Cortex of kidney (tissue), 1 donor: Measurements from ENCODE around the gene ERCC8.

ENCODE experiments used
- DNase-seq: peaks from one replicate; lab custom pipeline; 2025; lab: John Stamatoyannopoulos, UW

ERCC8 gene

GRCh38 chr5:60835554-60835953 is 109.3 kb downstream of the ERCC8 start:
- DNase-seq: no peak

- DNase-seq: no peak
These were observed 111.3 kb downstream of the ERCC8 start for GRCh38 chr5:60833520-60833919.

DNA sequence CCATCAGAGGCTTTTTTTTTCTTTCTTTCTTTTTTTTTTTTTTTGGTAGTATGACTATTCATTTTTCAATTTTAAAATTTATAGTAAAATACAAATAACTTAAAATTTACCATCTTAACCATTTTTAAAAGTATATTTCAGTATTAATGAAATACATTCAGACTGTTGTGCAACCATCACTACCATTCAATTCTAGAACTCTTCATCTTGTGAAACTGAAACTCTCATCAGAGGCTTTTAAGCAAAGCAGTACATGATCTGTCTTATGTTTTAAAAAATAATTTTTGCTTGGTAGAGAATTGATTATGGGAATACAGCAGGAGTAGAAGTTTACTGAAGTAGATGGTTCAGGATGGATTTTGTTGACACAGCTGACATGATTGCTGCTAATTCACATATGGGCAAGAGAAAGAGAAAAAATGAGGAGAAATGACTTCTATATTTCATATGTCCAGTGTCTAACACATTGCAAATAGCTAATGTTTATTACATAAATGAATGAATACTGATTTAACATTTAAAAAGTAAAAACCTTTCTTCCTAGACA is 114.2 kb downstream of the ERCC8 start:
- no peak for DNase-seq

DNA sequence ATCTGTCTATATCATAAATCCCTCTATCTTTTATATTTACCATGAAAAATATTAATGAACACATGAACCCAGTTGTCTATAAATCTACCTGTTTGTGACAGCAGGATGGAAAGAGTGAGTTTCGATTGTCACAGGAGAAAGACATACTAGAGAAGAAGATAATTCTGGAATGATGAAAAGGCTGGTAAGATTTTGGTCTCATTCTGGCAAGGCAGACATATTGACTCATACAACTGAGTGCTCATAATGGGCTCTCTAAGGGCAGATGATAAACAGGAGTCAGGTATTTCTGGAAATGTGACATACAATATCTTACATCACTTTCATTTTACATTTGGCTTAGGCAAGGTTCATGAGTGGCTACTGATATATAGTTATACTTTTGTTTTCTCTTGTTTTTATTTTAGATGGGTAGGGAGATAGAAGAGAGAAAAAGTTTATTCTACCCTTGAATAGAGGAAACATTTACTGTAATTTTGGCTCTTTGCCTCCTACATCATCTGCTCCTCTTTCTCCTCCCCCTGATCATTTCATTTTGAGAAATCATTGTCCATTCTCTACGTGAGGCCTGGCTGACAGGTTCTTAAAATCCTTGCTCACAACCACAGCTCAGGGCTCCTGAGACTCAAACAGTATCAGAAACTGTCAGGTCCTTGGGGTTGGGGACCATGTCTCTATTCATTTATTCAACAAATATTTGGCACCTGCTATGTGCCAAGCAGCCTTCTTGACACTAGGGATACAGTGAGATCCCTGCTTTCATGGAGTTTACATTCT is 115.2 kb downstream of the ERCC8 start:
- no peak for DNase-seq

- DNase-seq: no peak
These were observed 117.7 kb downstream of the ERCC8 start for GRCh38 chr5:60827201-60827600.

- no peak for DNase-seq
These were observed 118.2 kb downstream of the ERCC8 start for GRCh38 chr5:60826653-60827052.
